HepG2 (cell line): ENCODE results near the gene ZC3H7B. TPM values are rescaled to one million over a fixed set of nuclear protein-coding genes. Genes with fewer than 3 reads are reported as not detected.

Experiments
- ATF5 ChIP-seq: sonication (generic); formaldehyde crosslinking; IDR thresholded peaks from 2 replicates; pipeline ENCODE4 v1.4.0; 2020; ENCODE audit warnings: mild to moderate bottlenecking, low read depth, missing genetic modification reagents
- FOXA1 ChIP-seq, 2 experiments: fragments of 450-650 bp in 1 of 2; sonication (generic) in 1 of 2; formaldehyde crosslinking in 1 of 2; IDR thresholded peaks; 2 replicates each; pipeline versions ENCODE4 v1.4.0 to v1.6.1; 2016 to 2020; ENCODE audit warnings: missing genetic modification reagents in 1 of 2
- GMEB2 ChIP-seq: IDR thresholded peaks from 2 replicates; pipeline ENCODE4 v1.6.1; 2016; ENCODE audit warnings: missing biosample characterization, missing genetic modification reagents, low read depth
- HCFC1 ChIP-seq: fragments of 150-350 bp; IDR thresholded peaks from 2 replicates; pipeline ENCODE4 v1.6.1; 2014; ENCODE audit warnings: low read depth, low read length
- HMGA1 ChIP-seq: sonication (generic); formaldehyde crosslinking; conservative IDR thresholded peaks from 2 replicates; pipeline ENCODE4 v1.4.0; 2020; ENCODE audit warnings: missing genetic modification reagents
- HNRNPK ChIP-seq: fragments of 200-400 bp; formaldehyde crosslinking; IDR thresholded peaks from 2 replicates; pipeline ENCODE4 v1.6.1; 2018; ENCODE audit warnings: low read length, low read depth, moderate library complexity, mild to moderate bottlenecking; ENCODE audit not compliant: poor library complexity, severe bottlenecking
- KDM4B ChIP-seq: sonication (generic); formaldehyde crosslinking; IDR thresholded peaks from 2 replicates; pipeline ENCODE4 v1.4.0; 2020; ENCODE audit warnings: missing genetic modification reagents
- KIAA2018 ChIP-seq: sonication (generic); formaldehyde crosslinking; IDR thresholded peaks from 2 replicates; pipeline ENCODE4 v1.5.0; 2020; ENCODE audit warnings: mild to moderate bottlenecking, missing genetic modification reagents, borderline replicate concordance
- LBX2 ChIP-seq: sonication (generic); formaldehyde crosslinking; IDR thresholded peaks from 2 replicates; pipeline ENCODE4 v1.5.0; 2020; ENCODE audit warnings: missing genetic modification reagents, mild to moderate bottlenecking, borderline replicate concordance
- MAFF ChIP-seq: IDR thresholded peaks from 2 replicates; pipeline ENCODE4 v1.6.1; 2011; ENCODE audit warnings: low read depth, low read length, improper control_type of control experiment
- MATR3 ChIP-seq: sonication (generic); formaldehyde crosslinking; IDR thresholded peaks from 2 replicates; pipeline ENCODE4 v1.4.0; 2020; ENCODE audit warnings: missing genetic modification reagents
- NCOA1 ChIP-seq: sonication (generic); formaldehyde crosslinking; IDR thresholded peaks from 2 replicates; pipeline ENCODE4 v1.9.0; 2021; ENCODE audit warnings: missing genetic modification reagents
- NFIC ChIP-seq: IDR thresholded peaks from 2 replicates; pipeline ENCODE4 v1.6.1; 2012; ENCODE audit warnings: mild to moderate bottlenecking, low read length, inconsistent platforms
- RAD21 ChIP-seq: fragments of 450-650 bp; formaldehyde crosslinking; IDR thresholded peaks from 2 replicates; pipeline ENCODE4 v1.5.0; 2020; ENCODE audit warnings: mild to moderate bottlenecking
- SRSF9 ChIP-seq: fragments of 200-400 bp; formaldehyde crosslinking; IDR thresholded peaks from 2 replicates; pipeline ENCODE4 v1.6.1; 2018; ENCODE audit warnings: borderline replicate concordance, mild to moderate bottlenecking, low read depth, low read length; ENCODE audit not compliant: insufficient read depth, poor library complexity, severe bottlenecking
- STAG1 ChIP-seq: sonication (generic); formaldehyde crosslinking; IDR thresholded peaks from 2 replicates; pipeline ENCODE4 v1.4.0; 2020; ENCODE audit warnings: missing genetic modification reagents
- WIZ ChIP-seq: sonication (generic); formaldehyde crosslinking; IDR thresholded peaks from 2 replicates; pipeline ENCODE4 v1.5.1; 2020; ENCODE audit warnings: mild to moderate bottlenecking, missing genetic modification reagents
- ZBTB20 ChIP-seq: sonication (generic); formaldehyde crosslinking; IDR thresholded peaks from 2 replicates; pipeline ENCODE4 v1.8.1; 2023; ENCODE audit warnings: missing genetic modification reagents, low read depth, mild to moderate bottlenecking, borderline replicate concordance
- ZBTB38 ChIP-seq: sonication (generic); formaldehyde crosslinking; IDR thresholded peaks from 2 replicates; pipeline ENCODE4 v1.5.1; 2020; ENCODE audit warnings: mild to moderate bottlenecking, missing genetic modification reagents
- ZNF564 ChIP-seq: sonication (generic); formaldehyde crosslinking; IDR thresholded peaks from 2 replicates; pipeline ENCODE4 v1.8.1; 2023; ENCODE audit warnings: mild to moderate bottlenecking, missing genetic modification reagents
- polyA plus RNA-seq, 8 experiments: library from polyadenylated mRNA; depleted of rRNA in 3 of 8; stranded (reverse) in 7 of 8; unstranded in 1 of 8; fragments of >200 nt; fragmentation: Illumina TruSeq in 4 of 8; extraction: Trizol in 4 of 8; gene quantifications; 2 replicates each; pipeline versions ENCODE4 v1.2.1 to v1.2.3, GENCODE V29; 2011 to 2016; ENCODE audit warnings: low read depth in 4 of 8, missing spikeins in 1 of 8, mixed read lengths in 1 of 8; ENCODE audit not compliant: insufficient read depth in 1 of 8
- total RNA-seq, 5 experiments: library from RNA; depleted of rRNA; stranded (reverse); fragments of >200 nt; fragmentation: Illumina TruSeq; extraction: Trizol; gene quantifications; 2 replicates each; pipeline ENCODE4 v1.2.3, GENCODE V29; 2016; ENCODE audit warnings: low read depth in 1 of 5

ZC3H7B gene
- total and polyA plus RNA-seq, 2 of the 13 experiments (the other 11 are each of a cell fraction or from before 2014, with no cell fraction given): 26.4 to 37.2 TPM

GRCh38 chr22:41367039-41367679 lies 65.8 kb downstream of the ZC3H7B start (continued):
- no peak for TF ChIP-seq GMEB2 (CRISPR knock-in tag)
- peak; percentile 60 for TF ChIP-seq RAD21 (CRISPR knock-in tag)
- TF ChIP-seq HCFC1: no peak
- TF ChIP-seq NFIC: no peak; the same call in 1 of the 2 replicates
- TF ChIP-seq MATR3 (CRISPR knock-in tag): no peak
- TF ChIP-seq KIAA2018 (CRISPR knock-in tag): no peak
- TF ChIP-seq STAG1 (CRISPR knock-in tag): peak; percentile 42
- peak; percentile 74; the same call in 1 of the 2 replicates for TF ChIP-seq ZBTB20 (CRISPR knock-in tag)
- TF ChIP-seq SRSF9: no peak
- no peak for TF ChIP-seq HNRNPK
- no peak for TF ChIP-seq NCOA1
- TF ChIP-seq MAFF: no peak
- TF ChIP-seq LBX2 (CRISPR knock-in tag): no peak
- TF ChIP-seq KDM4B (CRISPR knock-in tag): no peak; the same call in 1 of the 2 replicates
- TF ChIP-seq ZBTB38 (CRISPR knock-in tag): no peak
- no peak for TF ChIP-seq ATF5 (CRISPR knock-in tag)
- TF ChIP-seq ZNF564 (CRISPR knock-in tag): peak; percentile 62; the same call in 1 of the 2 replicates
- no peak for TF ChIP-seq WIZ (CRISPR knock-in tag)
- no peak for TF ChIP-seq FOXA1 (IDR thresholded peaks at IDR 0.05)
- no peak for TF ChIP-seq FOXA1 (CRISPR knock-in tag; IDR thresholded peaks at IDR 0.05)
- no peak for TF ChIP-seq HMGA1
